Measurements from ENCODE around the gene VHLL.

VHLL gene

DNA sequence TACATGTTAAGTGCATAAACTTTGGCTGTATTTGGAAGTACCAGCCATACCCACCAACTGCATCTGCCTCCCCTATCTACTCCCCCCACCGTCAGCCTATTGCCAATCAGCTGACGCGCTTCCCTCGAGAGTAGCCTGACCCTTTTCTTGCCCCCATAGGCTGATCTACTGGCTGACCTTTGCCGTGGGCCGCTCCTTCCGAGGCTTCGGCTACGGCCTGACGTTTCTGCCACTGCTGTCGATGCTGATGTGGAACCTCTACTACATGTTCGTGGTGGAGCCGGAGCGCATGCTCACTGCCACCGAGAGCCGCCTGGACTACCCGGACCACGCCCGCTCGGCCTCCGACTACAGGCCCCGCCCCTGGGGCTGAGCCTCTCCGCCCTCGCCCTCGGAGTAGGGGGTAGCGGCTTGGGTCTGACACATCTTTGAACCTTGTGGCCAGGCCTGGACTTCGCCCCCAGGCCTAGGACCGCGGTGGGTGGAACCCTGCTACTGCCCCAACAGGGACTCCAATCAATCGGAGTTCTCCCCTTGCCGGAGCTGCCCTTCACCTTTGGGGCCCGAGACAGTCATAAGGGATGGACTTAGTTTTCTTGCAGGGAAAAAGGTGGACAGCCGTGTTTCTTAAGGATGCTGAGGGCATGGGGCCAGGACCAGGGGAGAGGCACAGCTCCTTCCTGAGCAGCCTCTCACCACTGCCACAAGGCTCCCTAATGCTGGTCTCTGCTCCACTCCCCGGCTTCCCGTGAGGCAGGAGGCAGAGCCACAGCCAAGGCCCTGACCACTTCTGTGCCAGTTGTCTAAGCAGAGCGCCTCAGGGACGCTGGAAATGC lies 7.7 kb downstream of the VHLL start:
- DNase-seq (ENCODE audit: low read depth in 2 of 2, low spot score in 1 of 2) = no peak

DNA sequence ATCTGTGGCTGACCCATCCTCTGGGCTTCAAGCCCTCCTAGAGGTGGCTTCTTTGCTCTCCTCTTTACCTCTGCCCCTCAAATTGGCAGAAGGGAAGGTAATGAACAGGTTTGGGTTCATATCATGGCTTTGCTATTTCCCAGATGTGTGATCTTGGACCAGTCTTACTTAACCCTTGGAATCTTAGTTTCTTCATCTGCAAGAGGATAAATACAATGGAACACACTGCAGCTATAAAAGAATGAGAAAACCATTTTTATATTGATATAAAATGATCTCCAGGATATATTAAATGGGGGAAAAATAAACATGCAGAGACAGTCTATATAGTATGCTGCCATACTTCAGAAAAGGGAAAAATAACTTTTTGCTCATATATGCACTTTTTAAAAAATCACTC lies 9.2 kb downstream of the VHLL start:
- no peak for DNase-seq (ENCODE audit: low read depth in 2 of 2, low spot score in 1 of 2)

DNA sequence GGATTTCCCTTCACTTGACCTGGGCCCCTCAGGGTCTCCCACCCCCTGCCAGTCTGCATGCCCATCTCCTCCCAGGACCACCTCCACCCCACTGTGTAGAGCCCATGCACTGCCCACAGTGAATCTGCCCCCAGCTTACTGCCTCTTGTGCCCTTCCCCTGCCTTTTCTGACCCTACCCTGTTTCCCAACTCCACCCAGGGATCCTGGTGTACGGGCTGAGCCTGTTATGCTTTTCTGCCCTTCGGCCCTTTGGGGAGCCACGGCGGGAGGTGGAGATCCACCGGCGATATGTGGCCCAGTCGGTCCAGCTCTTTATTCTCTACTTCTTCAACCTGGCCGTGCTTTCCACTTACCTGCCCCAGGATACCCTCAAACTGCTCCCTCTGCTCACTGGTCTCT lies 13.0 kb downstream of the VHLL start:
- no peak for DNase-seq (ENCODE audit: low read depth in 2 of 2, low spot score in 1 of 2)

DNA sequence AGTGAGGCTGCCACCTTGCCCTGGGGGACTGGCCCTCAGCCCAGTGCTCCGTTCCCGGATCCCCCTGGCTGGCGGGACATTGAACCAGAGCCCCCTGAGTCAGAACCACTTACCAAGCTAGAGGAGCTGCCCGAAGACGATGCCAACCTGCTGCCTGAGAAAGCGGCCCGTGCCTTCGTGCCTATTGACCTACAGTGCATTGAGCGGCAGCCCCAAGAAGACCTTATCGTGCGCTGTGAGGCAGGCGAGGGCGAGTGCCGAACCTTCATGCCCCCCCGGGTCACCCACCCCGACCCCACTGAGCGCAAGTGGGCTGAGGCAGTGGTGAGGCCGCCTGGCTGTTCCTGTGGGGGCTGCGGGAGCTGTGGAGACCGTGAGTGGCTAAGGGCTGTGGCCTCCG lies 13.7 kb downstream of the VHLL start:
- no peak for DNase-seq (ENCODE audit: low read depth in 2 of 2, low spot score in 1 of 2)

DNA sequence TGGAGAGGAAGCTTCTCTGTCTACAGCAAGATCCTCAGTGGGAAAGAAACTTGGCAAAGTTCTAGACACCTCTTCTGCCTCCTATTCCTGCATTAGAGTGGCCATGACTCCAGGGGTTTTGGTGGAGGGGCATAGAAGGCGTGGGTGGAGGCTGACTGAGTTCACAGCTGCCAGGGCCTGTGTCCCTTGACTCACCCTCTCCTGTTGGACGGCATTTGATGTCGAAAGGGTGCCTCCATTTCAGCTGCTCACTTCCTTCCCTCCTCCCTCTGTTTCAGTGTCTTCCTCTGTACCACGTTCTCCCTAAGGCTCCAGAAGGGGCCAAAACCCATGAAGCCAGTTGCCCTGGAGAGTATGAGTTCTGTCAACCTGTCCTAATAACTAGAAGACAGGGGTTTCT lies 14.3 kb downstream of the VHLL start:
- DNase-seq (ENCODE audit: low read depth in 2 of 2, low spot score in 1 of 2) = no peak

DNA sequence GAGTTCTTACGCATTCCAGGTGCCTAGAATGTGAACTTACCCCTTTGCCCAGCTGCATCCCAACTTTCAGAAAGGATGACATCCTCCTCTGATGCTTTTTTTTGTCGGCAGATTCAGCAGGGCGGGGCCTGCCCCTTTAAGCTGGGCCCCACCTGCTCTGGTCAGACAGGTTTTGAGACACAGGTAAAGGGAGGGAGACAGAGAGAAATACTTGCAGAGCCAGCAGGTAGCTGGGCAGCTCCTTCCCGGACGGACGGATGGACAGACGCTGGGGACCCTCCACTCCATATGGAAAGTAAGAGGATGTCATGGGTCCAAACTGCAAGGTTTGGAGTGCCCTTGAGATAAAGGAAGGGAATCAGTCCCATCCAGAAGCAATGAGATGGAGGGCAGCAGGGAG lies 15.0 kb downstream of the VHLL start, which contains the start of gene TMEM79:
TMEM79 (plus strand) TSS at position 214 of the 400 bp plus-strand sequence. CDS start 902 bp downstream, outside the sequence.
- DNase-seq (ENCODE audit: low read depth in 2 of 2, low spot score in 1 of 2) = no peak

DNA sequence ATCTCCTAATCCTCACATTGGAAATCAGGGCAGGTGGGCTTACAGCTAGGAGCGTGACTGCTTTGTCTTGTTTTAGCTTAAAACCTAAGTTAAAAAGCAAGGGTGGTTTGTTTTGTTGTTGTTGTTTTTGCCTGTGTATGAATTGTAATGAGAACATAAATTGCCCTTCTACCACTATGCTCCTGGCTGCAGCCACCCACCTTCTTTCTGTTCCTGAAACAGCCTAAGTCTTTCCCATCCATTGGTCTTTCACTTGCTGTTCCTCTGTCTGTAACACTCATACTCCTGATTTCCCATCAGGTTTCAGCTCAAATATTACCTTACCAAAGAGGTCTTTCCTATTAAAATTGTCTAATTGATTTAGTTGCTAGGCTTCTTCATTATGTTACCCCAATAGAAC lies 15.6 kb downstream of the VHLL start:
- DNase-seq (ENCODE audit: low read depth in 2 of 2, low spot score in 1 of 2) = no peak

DNA sequence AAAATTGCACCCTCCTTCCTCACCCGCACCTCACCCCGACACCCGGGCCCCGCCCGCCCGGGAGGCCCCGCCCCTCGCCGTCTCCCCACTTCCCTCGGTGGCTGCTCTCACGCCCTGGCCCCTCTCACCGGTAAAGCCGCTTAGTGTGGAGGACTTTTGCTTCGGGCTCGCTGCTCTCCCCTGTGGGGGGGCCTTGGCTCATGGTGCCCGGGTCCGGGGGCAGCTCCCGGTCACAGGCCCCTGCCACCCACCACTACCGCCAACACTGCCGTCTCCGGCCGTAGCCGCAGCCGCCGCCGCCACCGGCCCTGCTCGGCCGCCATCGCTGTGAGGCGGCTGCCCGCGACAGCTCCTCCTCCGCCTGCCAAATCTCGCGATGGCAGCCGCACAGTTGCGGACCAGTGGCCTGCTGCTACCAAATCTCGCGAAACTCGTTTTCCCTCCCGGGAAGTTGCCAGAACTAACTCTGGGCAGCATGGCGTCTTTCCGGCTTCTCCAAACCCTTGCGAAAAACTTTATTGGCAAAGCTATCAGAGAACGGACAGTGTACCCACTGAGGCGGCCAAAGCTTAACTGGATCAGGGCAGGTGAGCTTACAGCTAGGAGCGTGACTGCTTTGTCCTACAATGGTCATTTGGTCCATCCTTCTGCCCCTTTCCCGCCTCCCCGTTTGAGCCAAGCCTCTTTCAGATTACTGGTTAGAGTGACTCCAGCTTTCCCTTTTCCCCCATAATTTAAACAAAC lies 16.5 kb downstream of the VHLL start, which contains the start of gene SMG5:
SMG5 (minus strand) TSS at position 347 of the 744 bp plus-strand sequence; CDS start at position 202, 145 bp downstream.
- peak; percentile 79 to 87 for DNase-seq (ENCODE audit: low read depth in 2 of 2, low spot score in 1 of 2)

DNA sequence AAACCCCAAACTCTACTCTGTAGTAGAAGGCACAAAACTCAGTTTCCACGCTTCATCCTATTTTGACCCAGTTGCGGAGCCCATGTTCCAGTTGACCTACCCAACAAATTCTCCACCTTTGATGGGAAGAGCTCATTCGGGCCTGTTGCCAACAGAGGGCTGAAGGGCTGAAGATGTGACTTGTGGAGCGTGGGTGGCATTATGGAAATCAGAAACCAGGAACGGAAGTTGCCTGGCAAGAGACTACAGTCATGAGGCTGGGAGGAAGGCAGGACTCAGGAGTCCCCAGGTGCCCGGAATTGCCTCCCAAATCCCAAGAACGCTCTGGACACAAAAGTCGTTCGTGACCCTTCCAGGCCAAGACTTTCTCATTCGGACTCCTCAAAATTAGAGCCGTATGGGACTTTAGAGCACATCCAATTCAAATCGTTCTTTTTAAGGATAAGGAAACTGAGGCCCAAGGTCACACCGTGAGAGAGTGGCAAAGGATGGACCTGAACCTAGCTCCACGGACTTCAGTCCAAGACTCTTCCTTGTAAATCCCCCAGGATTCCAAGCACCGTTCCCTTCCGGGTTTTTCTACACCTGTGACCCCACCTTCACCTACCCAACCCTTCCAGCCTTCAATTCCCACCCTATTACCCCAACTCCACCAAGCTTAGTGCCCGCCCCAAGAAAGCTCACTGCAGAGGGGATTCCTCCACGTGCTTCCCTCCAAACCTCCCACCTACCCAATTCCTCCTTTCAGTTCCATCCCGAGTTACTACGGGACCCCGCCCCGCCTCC lies 17.2 kb downstream of the VHLL start:
- no peak for DNase-seq (ENCODE audit: low read depth in 2 of 2, low spot score in 1 of 2)

DNA sequence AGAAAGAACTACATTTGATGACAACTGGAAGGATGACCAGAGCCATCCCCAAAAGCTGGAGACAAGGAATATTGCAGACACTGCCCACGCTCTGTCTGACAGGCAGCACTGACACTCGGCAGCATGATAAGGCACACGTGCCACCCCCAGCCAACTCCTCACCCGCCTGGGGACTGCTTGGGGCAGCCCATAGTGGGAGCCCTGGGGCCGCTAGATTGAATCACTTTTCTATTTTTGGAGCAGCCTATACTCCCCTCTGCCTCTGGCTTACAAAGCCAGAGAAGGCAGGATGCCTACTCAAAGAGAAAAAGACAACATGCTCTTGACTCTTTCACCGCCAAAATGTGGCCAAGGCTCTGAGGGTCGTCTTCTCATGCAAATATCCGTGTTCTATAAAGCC lies 17.8 kb downstream of the VHLL start:
- DNase-seq (ENCODE audit: low read depth in 2 of 2, low spot score in 1 of 2) = no peak

DNA sequence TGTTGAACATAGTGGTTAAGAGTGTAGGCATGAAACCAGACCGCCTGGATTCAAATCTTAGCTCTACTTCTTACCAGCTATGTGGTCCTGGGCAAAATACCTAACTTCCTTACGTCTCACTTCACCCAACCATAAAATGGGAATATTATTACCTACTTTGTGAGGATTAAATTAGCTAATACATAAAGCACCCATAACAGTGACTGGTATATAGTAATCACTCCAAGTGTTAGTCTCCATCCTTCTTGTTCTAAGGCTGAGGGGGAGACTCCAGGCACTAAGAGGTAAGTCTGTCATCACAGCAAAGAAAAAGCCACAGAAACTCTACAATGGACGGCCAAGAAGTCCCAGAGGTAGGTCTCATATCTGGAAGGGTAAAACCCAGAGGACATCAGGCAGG lies 19.3 kb downstream of the VHLL start:
- DNase-seq (ENCODE audit: low read depth in 2 of 2, low spot score in 1 of 2) = no peak

DNA sequence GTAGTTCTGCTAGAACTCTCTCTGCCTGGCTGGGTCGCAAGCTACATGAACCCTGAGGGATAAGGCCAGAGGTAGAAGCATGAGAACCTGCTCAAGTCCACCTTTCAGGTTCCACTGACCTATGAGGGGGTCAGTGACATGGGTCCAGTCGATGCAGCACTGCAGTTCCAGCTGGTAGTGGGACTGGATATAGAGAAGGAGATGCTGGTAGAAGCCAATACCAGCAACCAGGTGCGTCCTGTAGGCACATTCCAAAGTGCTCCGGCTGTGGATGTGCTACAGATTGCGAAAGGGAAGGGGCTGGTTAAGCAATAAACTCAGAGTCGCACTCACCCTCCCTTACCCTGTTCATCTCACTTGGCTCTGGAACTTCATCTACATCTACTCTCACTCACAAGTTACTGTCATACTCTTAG lies 22.1 kb downstream of the VHLL start:
- DNase-seq (ENCODE audit: low read depth in 2 of 2, low spot score in 1 of 2) = no peak

DNA sequence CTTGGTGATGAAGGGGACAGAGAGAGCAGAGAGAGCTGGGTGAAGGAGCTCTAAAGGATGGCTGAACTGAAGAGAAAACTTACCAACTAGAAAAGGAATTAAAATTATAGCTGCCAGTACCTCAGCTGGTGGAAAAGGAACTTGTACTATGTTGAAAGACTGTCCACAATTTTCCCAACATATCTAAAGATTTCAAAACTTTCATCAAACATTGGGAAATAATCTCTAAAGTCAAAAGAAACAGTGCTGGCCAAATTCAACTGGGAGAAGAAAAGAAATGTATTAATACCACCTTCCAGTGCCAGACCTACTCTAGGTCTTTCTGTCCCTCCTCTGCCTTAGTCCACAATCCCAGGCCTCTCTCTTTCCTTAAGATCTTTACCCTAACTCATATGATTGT lies 22.6 kb downstream of the VHLL start:
- no peak for DNase-seq (ENCODE audit: low read depth in 2 of 2, low spot score in 1 of 2)

DNA sequence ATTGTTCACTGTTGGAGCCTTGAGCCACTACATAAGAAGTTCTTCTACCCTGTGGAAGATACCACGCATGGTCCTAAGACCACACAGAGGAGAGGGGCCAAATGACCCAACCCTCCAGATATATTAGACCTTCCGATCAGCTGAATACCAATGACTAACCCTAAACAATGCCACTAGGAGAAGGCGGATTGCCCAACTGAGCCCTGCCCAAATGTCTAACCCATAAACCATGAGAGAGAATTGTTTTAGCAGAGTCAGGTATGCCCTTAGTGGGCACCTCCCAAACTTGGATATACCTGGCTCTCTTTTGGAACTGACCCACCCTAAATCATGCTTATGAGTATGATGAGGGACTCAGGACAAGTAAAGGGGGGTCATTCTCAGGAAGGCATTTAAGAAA lies 28.8 kb downstream of the VHLL start:
- no peak for DNase-seq (ENCODE audit: low read depth in 2 of 2, low spot score in 1 of 2)

DNA sequence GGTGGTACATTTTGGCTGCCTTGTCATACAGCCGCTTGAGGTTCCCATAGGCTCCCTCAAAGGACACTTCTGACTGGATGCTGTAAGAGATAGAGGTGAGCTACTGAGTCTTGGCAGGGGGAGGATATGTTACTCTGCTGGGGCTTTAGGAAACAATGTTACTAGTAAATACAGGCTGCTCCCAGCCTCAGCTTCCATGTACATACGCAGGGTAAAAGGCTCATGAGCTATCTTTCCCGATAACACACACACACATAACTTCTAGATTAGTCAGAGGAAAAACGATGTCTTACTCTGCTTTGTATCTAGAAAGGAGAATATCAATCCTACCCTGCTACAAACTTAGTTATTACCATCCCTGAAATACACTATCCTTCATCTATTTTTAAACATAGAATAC lies 30.8 kb downstream of the VHLL start:
- no peak for DNase-seq (ENCODE audit: low read depth in 2 of 2, low spot score in 1 of 2)

DNA sequence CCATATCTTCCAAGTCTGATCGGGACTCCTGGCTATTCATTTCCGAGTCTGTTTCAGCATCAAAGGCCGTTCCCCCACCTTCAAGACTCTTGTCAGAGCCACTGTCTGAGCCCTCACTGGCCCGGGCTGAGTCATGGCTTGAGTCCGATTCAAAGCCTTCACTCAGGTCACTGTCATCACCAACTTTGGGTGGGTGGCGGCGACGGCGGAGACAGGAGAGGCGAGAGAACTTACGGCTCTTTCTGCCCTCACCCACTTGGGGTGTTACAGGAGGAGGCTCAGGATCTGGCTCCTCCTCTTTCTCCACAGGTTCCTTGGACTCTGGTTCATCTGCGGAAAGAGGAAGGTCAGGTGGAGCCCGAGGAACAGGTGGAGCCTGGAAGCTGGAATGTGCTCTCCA lies 33.1 kb downstream of the VHLL start:
- no peak for DNase-seq (ENCODE audit: low read depth in 2 of 2, low spot score in 1 of 2)

DNA sequence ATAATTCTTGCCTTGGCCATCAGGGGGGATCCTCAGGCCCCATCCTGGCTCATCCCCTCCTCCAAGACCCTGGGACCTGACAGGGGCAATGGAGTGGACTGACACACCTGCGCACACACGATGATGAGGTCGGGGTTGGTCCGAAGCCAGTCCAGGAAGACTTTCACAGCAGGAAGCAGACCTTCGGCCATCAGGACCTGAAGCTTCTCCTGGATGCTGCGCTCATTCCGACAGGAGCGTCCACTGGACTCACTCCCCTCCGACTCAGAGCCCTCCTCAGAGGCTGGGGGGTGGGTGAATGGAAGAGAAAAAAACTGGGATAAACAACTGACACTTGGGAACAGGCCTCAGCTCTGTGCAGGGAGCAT lies 35.8 kb downstream of the VHLL start:
- DNase-seq (ENCODE audit: low read depth in 2 of 2, low spot score in 1 of 2) = no peak

DNA sequence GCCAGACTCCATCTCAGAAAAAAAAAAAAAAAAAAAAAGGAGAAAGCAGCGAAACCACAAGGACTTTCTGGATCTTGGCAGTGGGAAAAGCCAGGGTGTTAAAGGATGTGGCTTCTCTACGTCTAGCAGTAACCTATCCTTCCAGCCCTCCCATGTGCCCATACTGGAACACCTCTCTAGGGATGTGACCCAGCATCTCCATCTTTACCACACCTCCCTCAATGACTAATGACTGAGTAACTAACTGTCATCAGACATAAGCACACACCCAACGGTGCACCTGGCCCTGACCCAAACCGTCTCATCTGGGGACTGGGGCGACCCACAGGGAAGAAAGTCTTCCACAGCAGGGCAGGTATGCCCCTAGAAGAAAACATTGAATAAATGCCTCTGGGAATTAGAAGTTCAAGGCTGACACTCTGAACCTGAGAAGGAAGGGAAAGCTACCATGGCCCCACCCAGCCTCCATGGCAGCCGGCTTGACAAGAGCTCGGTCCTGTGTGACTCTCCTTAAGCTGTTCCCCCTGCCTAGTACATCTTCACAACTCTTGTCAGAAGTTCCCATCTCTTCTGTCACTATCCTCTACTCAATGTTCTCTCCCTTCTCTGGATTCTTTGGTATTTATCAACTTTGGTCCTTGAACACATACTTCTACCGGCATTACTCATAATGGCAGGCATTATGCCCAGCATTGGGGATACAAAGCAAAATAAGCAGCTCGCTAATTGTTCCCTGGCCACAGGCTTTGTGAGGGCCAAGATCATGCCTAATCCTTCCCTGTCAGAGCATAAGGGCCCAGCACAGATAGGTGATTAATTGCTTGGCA lies 36.4 kb downstream of the VHLL start:
- DNase-seq (ENCODE audit: low read depth in 2 of 2, low spot score in 1 of 2) = no peak

DNA sequence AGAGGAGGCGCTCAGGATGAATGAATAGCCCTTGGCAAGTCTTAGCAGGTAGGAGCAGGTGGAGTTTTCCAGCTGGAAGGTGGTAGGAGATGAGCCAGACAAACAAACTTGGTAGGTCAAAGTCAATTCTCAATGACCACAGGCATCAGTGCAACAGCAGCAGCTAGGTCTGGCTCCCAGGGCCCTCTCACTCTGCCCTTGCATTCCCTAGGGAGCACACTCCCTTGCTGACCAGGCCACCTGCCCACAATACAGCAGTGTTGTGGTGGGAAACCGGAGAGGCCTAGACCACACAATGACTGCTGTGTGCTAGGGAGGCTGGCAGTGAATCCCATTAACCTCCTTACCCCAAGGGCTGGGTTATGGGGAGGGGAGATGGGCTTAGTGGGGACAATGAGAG lies 38.2 kb downstream of the VHLL start:
- DNase-seq (ENCODE audit: low read depth in 2 of 2, low spot score in 1 of 2) = no peak

DNA sequence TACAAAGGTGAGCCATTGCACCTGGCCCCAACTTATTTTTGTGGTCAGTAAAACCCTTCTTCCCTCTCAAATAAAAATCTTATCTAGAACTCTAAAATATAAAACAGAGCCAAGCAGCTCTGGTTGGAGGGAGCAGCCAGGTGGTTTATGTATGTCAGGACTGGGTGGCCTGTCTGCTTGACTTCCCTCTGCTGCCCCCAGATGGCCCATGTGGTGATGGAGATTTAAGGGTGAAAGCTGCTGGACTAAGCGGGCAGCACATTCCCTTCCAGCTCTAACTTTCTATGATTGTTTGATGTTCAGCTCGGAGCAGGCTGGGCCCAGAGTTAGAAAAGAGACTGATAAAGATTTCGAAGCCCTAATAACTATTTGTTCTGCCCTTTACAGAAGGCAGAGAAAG lies 39.3 kb downstream of the VHLL start:
- no peak for DNase-seq (ENCODE audit: low read depth in 2 of 2, low spot score in 1 of 2)

DNA sequence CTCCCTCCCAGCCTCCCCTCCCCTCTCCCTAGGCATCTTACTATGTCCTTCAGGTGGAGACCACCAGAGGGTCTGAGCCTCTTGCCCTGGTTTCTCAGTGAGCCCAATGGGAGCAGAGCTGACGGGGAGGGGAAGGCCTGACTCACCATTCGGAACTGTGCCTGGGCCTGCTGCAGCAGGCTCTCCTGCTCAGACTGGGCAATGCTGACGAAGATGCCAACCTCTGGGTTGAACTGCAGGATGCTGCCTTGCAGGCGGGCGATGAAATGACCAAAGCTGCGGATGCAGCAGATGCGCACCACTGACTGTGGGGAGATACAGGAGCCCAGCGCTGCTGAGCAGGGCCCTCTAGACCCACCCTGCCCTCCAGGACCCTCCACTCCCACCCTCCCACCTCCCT lies 40.2 kb downstream of the VHLL start:
- no peak for DNase-seq (ENCODE audit: low read depth in 2 of 2, low spot score in 1 of 2)

All from stimulated activated CD8-positive, alpha-beta memory T cell treated with anti-CD3 and anti-CD28 coated beads, Interleukin-4, amount 100 ng/mL, for 1 hour (primary cell).